ENCODE results near the gene SPATA31E1. TPM values are rescaled to one million over a fixed set of nuclear protein-coding genes. Genes with fewer than 3 reads are reported as not detected.

SPATA31E1 gene
- total RNA-seq, 1 donor from 2014 or later, result not detected

Other genes with a start within 250 kb of the SPATA31E1 start
- gene CTSL, start 156.8 kb upstream of the SPATA31E1 start, total RNA-seq, result 77.7 to 119 TPM (median 84.6 TPM) in 3 replicates
- gene SPATA31C1, start 35.1 kb downstream of the SPATA31E1 start, total RNA-seq, result not detected in 3 replicates
- gene CDK20, start 91.7 kb downstream of the SPATA31E1 start, total RNA-seq, result 4.5 to 6.3 TPM (median 4.9 TPM) in 3 replicates